ENCODE measurements around the gene PDCD2L.
"Not testable (repeated sequence)": the region's sequence is repeated elsewhere in the genome, so short reads cannot be mapped to it uniquely, and the experiment has no call there.

Gene PDCD2L

DNA sequence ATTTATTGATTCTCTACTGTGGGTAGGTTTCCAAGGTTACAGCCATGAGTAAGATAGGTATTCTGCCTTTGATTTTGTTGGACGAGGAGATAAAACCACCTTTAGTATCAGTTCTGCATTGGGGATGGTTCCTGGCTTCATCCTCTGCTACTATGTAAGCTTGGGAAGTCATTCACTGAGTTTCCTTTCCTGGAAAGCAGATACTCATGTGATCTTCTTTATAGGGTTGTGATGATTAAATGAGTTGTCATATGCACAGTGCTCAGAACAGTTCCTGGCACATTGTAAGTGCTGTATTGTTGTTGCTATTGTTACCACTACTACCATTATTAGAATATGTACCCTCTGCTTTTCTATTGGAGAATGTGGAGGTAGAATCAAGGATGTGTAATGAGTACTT lies 64.2 kb downstream of the PDCD2L start:
- FAIRE-seq = no peak
- DNase-seq (ENCODE audit: low spot score) = no peak

DNA sequence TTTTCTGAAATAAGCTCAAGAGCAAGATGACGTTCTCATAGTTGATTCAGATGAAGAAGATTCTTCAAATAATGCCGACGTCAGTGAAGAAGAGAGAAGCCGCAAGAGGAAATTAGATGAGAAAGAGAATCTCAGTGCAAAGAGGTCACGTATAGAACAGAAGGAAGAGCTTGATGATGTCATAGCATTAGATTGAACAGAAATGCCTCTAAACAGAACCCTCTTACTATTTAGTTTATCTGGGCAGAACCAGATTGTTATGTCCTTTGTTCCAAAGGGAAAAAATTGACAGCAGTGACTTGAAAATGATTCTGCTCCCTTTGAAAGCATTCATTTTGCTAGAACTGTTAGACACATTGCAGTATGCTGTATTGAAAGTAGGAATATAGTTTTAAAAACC lies 64.8 kb downstream of the PDCD2L start:
- FAIRE-seq = not testable (repeated sequence)

GRCh38 chr19:34471906-34472700 lies 67.9 kb downstream of the PDCD2L start:
- no peak for DNase-seq (ENCODE audit: low spot score)
- FAIRE-seq = no peak

More for the DNA sequence above, 64.8 kb downstream of the PDCD2L start:
- not testable (repeated sequence) for DNase-seq (ENCODE audit: low spot score)

GRCh38 chr19:34474233-34474989 lies 70.2 kb downstream of the PDCD2L start:
- FAIRE-seq (no peak), DNase-seq (ENCODE audit: low spot score) (no peak)

GRCh38 chr19:34475026-34475974 lies 71.1 kb downstream of the PDCD2L start:
- FAIRE-seq (no peak), DNase-seq (ENCODE audit: low spot score) (no peak)

Measured in RCC 7860 (cell line).